Germinal center (tissue), 1 donor: Measurements from ENCODE around the gene NUAK1.

Experiments used
- DNase-seq: peaks from one replicate; pipeline ENCODE4 v3.0.0; 2012; ENCODE audit warnings: mixed read lengths, low spot score

NUAK1 gene

DNA sequence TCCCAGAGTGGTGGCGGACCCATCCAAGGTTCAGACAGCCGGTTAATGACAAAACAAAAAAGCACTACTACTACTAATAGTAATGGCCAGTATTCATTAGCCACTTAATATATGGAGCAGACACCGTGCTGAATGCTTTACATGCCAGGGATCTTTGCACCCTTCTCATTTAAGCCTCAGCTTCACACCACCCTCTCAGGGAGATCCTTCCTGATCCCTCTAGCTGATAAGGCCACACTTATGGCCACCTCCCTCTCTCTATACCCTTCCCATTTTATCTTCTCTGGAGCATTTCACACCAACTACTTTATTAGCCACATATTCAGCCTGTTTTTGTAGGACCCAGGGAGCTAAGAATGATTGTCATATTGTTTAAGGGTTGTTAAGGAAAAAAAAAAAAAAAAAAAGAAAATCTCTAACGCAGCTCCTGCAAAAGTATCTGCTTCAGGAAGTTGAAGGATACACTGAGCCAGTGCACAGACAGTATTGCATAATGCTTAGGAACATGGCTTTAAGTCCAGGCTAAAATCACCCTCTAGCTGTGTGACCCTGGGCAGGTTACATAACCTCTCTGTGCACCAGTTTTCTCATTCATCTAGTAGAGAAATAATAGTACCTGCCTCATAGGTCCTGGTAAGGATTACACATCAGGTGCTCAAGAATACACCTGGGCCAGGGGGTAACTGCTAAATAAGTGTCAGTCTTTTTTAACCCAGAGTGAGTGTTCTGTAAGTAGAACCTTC is 29.4 kb downstream of the NUAK1 start:
- DNase-seq: no peak

DNA sequence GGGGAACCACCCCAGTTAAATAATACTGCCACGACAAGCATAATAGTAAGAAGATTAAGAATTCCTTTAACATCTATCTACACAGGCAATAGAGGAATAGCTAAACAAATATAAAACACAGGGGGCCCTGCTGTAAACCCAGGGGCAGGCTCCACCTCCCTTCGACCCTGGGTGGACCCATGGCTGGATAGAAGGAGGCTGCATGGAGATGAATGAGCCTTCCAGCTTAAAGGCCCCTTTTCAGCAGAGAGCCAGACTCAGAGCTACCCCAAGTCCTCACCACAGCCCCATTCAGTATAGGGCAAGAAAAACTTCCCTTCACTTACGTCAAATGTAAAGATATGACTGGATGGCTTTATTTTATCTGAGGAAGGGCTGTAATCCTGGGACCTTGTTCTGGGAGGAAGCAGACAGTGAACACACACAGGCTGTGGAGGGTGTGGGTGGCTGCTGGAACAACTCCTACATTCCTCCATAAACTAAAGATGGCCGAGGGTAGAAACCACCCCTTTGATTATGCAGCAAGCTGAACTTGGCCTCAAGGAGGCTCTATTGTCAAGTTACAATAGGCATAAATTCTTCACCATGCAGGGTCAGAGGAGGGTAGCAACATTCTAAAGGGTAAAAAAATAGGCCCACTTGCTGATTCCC is 30.4 kb downstream of the NUAK1 start:
- DNase-seq: no peak

DNA sequence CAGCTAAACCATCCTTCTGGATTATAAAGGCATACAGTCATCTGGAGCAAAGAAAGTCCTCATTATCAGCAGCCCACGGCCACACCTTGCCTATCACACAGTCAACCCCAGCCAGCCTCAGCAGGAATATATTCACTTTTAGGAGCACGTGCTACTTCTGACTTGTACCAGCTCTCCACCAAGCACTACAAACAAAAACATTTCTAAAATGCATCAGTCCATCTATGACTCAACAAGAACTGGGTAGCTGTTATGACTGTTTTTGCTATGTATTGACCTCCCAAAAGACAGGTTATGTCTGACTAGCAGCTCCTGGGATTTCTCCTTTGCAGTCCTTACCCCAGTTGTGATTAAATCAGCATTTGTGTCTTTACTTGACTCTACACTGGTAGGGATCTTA is 31.2 kb downstream of the NUAK1 start:
- no peak for DNase-seq

DNA sequence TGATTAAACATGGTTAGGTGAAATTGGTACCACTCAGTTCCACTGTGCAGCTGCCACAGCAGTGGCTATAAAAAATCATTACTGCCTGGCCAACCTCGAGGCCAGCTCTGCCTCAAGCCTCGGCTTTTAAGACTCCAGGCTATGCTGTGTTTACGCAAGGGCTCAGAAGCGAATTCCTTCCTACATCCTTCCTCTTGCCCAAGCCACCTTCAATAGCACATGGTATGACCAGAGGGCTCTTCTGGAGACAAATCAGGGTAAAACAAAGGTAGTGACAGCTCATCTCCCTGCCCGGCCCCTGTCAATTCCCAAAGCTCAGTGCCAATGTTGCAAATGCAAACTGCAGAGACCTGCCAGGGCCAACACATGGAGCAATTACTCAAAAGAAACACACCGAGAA is 31.9 kb downstream of the NUAK1 start:
- no peak for DNase-seq

DNA sequence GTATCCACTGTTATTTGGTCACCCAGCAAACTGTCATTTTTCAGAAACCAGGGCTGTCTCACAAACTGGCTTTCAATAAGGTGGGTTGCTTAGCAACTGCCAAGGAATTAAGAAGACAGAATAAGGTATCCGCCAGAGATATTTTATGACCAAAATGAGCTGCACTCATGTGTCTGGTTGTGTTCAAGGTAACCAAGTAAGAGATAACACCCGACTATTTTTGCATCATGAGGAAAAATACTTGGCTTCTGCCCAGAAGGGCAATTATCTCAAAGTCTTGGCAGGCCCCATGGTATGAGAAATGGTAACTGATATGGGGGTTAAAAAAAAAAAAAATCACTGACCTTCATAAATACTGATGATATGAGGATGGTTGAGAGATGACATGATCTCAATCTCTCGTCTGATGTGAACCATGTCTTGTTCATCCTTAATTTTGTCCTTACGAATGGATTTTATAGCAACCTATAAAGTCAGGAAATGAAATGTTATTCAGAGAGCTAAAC is 32.6 kb downstream of the NUAK1 start:
- DNase-seq: no peak

DNA sequence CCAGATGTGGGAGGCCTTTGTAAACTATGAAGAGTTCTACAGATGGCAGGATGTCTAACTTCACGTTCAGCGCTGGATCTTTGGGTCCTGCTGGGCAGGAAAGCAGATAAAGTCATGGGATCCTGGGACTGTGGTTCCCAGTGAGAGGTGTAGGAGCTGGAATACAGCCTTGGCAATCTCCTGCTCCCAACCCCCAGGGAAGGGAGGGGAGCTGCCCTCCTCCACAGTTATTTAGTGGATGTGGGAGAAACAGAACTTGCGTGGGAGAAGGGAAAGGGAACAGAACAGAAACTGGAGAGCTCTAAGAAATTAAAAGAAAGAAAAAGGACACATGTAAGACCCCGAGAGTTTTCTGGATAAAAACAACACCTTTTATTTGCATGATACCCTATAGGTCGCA is 37.0 kb downstream of the NUAK1 start:
- no peak for DNase-seq

DNA sequence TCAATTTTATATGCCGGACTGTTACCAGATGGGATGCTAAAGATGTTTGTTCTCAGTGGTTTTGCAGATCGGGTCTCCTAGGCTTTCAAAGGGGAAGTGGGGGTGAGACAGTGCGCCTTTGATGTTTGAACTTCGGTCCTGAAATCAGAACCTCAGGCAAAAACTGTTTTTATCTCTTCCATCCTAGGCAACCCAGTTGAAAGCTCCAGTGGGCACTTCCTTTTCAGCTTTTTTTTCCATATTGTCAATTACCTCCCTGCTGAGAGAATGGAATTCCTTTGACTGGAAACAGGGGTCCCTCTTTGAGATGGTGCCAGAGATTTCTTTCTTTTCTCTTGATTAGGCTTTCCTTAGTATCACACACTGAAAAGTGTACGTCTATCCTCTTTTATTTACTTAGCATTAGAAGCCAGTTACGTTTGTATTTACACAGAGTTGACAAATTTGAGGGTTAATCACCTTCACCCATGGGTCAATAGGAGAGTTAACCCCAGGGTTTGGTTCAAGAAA is 40.0 kb downstream of the NUAK1 start:
- DNase-seq: no peak

DNA sequence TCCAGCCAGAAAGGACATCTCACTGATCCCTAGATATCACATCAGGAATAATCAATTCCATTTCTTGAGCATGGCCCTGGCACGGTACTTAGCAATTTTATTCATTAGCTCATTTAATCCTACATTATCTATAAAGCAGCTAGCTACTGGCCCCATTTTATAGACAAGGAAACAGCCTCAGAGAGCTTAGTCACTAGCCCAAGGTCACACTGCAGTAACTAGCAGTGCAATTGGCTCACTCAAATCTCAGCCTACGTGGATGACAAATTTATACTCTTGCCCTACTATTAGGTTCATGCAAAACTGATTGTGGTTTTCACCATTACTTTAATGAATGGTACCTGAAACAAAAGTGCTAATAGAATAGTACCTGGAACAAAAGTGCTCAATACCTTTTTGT is 41.7 kb downstream of the NUAK1 start:
- DNase-seq: no peak

DNA sequence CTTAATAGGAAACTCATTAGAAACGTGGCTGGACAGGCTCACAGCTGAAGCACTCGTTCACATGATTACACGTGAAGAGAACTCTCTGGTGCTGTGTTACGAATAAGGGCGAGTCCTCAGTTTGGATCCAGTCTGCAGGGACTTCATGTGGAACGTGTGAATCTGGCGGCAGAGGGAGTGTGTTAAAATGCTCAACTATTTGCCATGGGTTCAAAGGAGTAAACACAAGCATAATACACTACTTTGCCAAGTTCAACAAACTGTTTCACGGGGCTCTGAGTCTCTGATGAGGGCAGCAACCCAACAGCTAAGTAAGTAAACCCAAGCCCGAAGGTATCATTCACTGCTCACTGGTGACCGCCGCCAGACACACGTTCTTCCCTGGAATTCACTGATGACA is 42.4 kb downstream of the NUAK1 start:
- no peak for DNase-seq

DNA sequence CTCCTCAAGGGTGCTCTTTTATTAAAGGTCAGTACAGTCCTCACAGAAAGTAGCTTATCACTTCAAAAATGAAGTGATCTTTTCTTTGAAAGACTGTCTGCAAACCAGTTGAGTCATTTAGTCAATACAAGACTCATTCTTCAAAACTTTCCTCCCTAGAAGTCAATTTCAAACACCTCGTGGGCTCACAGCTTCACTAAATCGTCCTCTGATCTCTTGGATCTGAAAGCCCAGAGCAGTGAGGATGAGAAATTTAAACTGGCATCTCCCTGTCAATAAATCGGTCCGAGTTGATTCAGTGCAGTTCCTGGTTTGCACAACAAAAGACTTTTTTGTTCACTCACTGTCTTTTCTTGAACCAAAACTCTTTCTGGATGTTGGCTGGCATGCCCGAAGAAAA is 44.5 kb downstream of the NUAK1 start:
- no peak for DNase-seq

DNA sequence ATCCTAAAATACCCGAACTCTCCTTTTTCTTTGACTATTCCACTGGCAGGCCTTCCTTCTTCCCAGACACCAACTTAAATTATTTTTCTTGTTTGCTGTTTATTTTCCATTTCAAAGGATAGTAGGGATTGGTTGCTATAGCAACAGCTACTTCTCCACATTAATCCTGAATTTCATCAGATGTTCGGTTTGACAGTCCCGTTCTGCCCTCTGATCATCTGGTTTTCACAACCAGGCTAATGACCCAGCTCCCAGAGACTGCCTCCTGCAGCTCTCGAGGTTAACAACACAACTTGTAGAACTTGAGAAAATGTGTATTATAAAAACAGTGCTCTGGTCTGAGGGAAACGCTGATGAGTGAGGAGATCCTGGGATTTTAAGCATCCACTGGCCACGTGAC is 45.5 kb downstream of the NUAK1 start:
- DNase-seq: no peak

DNA sequence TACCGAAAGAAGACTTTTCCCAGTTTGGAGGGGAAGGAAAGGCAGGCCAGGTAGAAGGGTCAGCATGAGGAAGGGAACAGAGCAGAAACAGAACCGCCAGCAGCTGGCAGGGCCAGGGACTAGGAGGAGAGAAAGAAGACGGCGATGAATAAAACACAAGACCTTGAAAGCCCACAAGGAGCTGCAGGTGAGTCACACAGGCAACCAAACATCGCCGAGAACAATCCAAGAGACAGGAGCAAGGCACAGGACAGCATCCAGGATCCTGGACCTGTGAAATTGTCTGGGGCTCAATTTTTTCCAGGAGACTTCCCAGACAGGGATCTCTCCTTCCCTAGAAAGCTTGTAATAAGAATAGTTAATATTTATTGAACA is 47.3 kb downstream of the NUAK1 start:
- DNase-seq: no peak

DNA sequence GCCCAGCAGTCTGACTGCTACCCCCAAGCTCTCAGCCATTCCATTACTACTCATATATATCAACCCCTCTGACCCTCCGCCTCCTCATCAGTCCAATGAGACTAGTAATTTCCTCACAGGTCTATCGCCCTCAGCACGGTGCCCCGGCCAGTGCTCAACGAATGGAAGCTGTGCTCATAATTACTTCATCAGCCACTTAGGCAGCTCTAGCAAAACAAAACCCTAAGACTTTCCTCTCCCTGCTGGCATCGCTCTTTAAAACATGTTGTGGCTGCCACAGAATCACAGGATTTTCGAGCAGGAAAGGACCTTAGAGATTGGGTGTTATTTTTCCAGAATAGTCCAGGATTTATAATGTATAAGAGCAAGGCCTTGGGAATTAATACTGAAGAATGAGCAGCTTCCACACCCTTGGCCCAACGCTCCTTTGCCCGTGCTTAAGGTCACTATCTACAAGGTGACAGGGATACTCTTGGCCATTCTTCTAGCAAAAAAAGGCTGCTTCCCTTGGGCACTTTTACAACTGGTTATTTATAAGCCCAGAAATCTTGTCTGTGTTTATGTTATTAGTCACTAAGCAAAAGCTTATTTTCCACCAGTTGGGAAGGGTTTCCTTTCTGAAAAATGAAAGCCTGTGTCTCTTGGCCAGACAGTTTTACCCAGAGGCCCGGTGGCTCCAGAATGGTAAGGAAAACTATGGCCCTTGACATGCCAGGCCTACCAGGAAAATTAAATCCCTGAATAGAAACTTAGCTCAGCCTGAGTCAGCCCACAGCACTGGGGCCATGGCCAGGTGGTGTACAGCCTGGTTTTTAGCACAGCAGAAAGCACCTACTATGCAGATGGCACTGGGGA is 47.9 kb downstream of the NUAK1 start:
- DNase-seq: no peak

DNA sequence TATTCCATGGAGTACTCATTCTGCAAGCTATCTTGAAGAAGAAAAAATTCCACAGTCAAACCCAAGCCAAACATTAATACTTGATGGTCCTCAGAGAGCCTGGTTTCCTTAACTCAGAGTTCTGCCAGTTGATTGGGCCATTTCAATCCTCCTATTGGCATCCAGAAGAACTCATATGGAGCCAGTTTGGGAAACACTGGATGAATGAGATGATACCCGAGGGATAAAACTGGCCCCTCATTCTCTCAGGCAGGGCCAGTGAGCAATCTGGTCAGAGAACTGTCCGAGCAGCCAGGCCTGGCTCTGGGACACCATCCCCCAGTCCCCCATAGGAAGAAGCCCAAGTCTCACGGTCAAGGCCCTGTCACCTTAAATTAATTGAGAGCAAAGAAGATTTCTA is 48.8 kb downstream of the NUAK1 start:
- DNase-seq: no peak

DNA sequence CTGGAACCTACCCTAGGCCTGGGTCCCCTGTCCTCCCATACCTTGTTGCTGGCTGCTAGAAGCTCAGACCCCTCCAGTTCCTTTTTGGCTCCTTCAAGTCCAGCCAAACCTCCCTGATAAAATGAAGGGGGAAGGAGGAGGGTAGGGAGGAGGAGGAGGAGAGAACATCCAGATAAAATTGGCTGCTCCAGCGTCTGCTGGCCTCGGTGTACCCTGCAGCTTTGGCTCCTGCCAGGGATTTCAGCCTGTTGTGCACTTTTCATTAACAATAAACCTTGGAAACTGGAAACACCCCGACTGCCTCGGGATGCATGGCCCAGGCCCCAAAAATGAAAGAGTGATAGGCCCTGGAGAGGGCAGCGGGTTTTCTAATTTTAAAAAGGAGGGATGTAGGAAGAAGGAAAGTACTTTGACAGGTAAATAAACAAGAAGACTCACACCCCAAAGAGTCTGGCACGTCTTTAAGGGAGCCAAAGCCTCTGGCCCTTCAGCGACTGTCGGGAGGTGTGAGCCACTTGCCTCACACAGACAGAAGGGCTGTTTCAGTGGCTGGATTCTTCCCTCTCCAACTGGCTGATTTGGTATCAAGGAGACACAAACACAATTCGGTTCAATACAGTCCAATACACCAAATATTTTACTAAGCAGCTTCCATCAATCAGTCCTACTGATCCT is 49.8 kb downstream of the NUAK1 start:
- DNase-seq: no peak

DNA sequence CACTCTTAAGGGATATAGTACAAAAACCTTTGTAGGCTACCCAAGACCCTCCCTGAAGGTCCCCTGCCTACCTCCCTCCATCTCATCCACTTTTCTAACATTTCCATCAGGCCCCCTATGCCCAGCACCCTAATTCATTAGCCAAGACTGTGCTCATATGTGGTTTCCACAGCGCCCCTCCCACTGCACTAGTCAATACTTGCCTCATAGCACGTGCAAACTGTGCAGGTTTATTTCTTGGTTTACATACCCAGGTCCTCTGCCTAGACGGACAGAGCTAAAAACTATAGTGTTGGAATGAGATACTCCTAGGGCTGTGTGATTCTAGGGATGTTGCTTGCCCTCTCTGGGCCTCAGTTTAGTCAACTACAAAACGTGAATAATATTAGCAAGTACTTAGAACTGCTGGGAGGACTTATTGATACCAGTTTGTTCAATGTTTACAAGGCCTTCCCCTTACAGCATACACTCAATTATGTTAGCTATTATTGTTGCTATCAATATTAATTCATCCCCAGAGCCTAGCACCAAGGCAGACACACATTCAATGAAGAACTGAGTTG is 50.4 kb downstream of the NUAK1 start:
- DNase-seq: no peak

DNA sequence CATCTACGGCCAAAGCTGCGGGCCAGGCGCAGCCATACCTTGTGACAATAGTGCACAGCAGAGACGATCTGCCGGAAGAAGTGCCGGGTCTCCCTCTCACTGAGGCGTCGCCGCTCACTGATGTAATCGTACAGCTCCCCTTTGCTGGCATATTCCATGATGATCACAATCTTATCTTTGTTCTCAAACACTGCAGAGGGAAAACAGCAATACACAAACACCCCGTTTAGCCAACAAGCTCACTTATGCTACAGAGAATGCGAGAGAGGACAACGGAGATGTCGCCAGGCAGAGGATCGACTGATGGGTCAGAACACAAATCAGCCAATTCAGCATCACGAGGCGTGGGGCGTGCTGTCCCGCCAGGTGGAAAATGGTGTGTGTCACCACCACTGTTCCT is 52.1 kb downstream of the NUAK1 start:
- no peak for DNase-seq

DNA sequence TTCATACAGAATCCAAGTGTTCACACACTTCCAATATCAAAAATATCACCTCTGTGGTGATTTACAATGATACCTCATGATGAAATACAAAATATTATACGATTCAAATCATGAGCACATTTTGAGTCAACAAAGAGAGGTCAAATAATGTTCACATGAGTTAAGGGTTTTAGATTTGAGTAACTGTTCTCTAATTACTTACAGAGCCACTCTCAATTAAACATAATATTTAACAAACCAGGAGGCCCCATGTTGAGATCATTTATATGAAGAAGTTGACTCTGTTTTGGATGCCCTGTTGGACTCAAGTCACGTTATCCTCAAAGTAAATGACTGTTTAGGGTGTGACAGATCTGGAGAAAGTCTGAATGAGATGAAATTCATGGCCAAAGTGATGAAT is 53.5 kb downstream of the NUAK1 start:
- no peak for DNase-seq

DNA sequence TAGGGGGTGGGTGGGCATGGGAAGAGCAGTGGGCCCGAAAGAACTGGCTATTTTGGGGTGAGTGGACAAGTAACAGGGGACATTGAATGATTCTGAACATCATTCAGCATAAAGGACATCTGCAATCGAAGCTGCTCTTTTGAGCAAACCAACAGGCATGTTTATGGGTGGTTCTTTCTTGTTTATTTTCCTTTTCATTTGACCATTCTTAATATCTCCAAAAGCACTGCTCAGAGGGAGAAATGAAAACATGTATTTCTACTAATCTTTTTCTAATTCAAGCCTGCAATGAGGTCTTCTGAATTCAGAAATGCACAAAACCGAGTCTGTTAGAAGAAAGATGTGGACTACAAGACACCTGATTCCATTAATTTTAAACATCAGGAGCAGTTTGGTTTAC is 54.0 kb downstream of the NUAK1 start:
- DNase-seq: no peak

DNA sequence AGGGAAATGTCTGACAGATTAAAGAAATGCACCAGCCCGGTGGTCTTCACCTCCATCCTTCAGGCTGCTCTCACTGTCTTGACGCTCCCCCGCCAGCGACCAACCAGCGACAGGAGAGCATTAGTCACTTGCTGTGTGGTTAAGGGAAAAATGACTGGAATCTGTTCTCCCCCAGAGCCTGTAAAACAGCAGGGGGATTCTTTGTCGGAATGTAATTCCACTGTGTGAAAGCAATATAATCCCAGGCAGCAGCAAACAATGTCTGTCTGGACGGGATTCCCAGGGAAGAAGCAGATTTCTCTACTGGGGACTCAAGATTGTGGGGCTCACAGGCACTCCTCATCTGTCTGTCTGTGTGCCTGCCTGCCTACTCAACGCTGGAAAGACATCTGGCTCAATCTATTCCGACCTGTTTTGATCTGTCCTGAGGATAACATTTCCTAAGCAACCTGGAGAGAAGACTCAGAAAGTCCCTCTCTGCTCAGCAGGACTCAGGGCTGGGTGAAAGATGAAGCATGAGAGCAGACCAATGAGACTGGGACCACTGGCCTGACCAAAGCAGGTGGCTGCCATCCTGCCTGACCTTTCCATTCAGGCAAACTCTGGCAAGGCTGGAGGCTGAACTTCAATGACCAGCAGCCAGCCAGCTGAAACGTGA is 54.6 kb downstream of the NUAK1 start:
- DNase-seq: no peak
